NOMO-1 (cell line): ENCODE measurements around the gene SHLD1.
A peak's percentile ranks its signal among the peaks of the same experiment; 100 is the strongest.

Experiments used
- DNase-seq, 2 experiments: peaks; one replicate each; lab custom pipeline; 2025; ENCODE audit not compliant: unreplicated experiment in 2 of 2; lab: John Stamatoyannopoulos, UW

The SHLD1 gene

GRCh38 chr20:5885866-5886265, 135.7 kb downstream of the SHLD1 start:
- no peak for DNase-seq

GRCh38 chr20:5886788-5887187, 136.6 kb downstream of the SHLD1 start:
- DNase-seq: no peak

GRCh38 chr20:5887386-5887785, 137.2 kb downstream of the SHLD1 start:
- DNase-seq: no peak

- peak in 1 of 2 experiments; percentile 11 for DNase-seq
Measured at GRCh38 chr20:5888041-5888440, 137.8 kb downstream of the SHLD1 start.

GRCh38 chr20:5890773-5891441, 140.7 kb downstream of the SHLD1 start:
- DNase-seq: no peak

- no peak for DNase-seq
Measured at GRCh38 chr20:5893052-5893451, 142.9 kb downstream of the SHLD1 start.

- no peak for DNase-seq
Measured at GRCh38 chr20:5893621-5894020, 143.4 kb downstream of the SHLD1 start.

- peak in 1 of 2 experiments; percentile 78 for DNase-seq
Measured at GRCh38 chr20:5895626-5896025, 145.4 kb downstream of the SHLD1 start.

GRCh38 chr20:5899444-5899843, 149.2 kb downstream of the SHLD1 start:
- DNase-seq: no peak

- no peak for DNase-seq
Measured at GRCh38 chr20:5900908-5901307, 150.7 kb downstream of the SHLD1 start.

GRCh38 chr20:5908981-5909380, 158.8 kb downstream of the SHLD1 start:
- no peak for DNase-seq

GRCh38 chr20:5910186-5910585, 160.0 kb downstream of the SHLD1 start:
- DNase-seq: no peak

GRCh38 chr20:5913166-5913565, 163.0 kb downstream of the SHLD1 start:
- no peak for DNase-seq
